ENCODE data around the gene FCHSD2.

FCHSD2 gene

GRCh38 chr11:72900013-72900412, 242.1 kb downstream of the FCHSD2 start:
- H3K27me3 ChIP-seq (ENCODE audit: insufficient read depth, low read length), result no peaks in the 10 kb centered on the region
- no peaks in the 10 kb centered on the region for H4K20me1 ChIP-seq (ENCODE audit: insufficient read depth, low read length)
- no peak overlapping the region for H3K4me3 ChIP-seq (ENCODE audit: low read depth, low read length, poor library complexity, severe bottlenecking)
- H3K9ac ChIP-seq (ENCODE audit: low read length), result no peak overlapping the region
- no peak for TF ChIP-seq EZH2 (IDR thresholded peaks at IDR 0.05; ENCODE audit: borderline replicate concordance, low read length)
- no peak for TF ChIP-seq CTCF (IDR thresholded peaks at IDR 0.05; ENCODE audit: low read length)
- H3K4me2 ChIP-seq (ENCODE audit: low read length), result no peak overlapping the region
- peaks cover 51% of the 10 kb centered on the region for H3K36me3 ChIP-seq (ENCODE audit: insufficient read depth, low read length)
- no peaks in the 10 kb centered on the region for H3K9me2 ChIP-seq (ENCODE audit: low read depth, low read length)
- H3K27ac ChIP-seq (ENCODE audit: low read depth, low read length, poor library complexity, severe bottlenecking), result no peak overlapping the region
- H3F3A ChIP-seq (ENCODE audit: insufficient read depth, low read length), result no peaks in the 10 kb centered on the region
- no peaks in the 10 kb centered on the region for H3K4me1 ChIP-seq (ENCODE audit: insufficient read depth, low read length, severe bottlenecking)
- no peaks in the 10 kb centered on the region for H3K79me2 ChIP-seq (ENCODE audit: insufficient read depth, low read length)
- no peaks in the 10 kb centered on the region for H3K9me3 ChIP-seq (ENCODE audit: low read length)
- no peak overlapping the region for H2AFZ ChIP-seq (ENCODE audit: low read length)

- H4K20me1 ChIP-seq (ENCODE audit: insufficient read depth, low read length), result no peaks in the 10 kb centered on the region
Observed at GRCh38 chr11:72899238-72899637, 242.9 kb downstream of the FCHSD2 start.

GRCh38 chr11:72897506-72897905, 244.6 kb downstream of the FCHSD2 start:
- no peaks in the 10 kb centered on the region for H3K27me3 ChIP-seq (ENCODE audit: insufficient read depth, low read length)
- no peak overlapping the region for H3K27ac ChIP-seq (ENCODE audit: low read depth, low read length, poor library complexity, severe bottlenecking)
- H3K4me2 ChIP-seq (ENCODE audit: low read length), result no peak overlapping the region
- no peak for TF ChIP-seq CTCF (IDR thresholded peaks at IDR 0.05; ENCODE audit: low read length)
- no peak for TF ChIP-seq EZH2 (IDR thresholded peaks at IDR 0.05; ENCODE audit: borderline replicate concordance, low read length)
- peaks cover 49% of the 10 kb centered on the region for H3K36me3 ChIP-seq (ENCODE audit: insufficient read depth, low read length)
- no peaks in the 10 kb centered on the region for H3F3A ChIP-seq (ENCODE audit: insufficient read depth, low read length)
- no peaks in the 10 kb centered on the region for H3K4me1 ChIP-seq (ENCODE audit: insufficient read depth, low read length, severe bottlenecking)
- H3K79me2 ChIP-seq (ENCODE audit: insufficient read depth, low read length), result no peaks in the 10 kb centered on the region
- H3K4me3 ChIP-seq (ENCODE audit: low read depth, low read length, poor library complexity, severe bottlenecking), result no peak overlapping the region
- no peaks in the 10 kb centered on the region for H3K9me2 ChIP-seq (ENCODE audit: low read depth, low read length)
- H3K9me3 ChIP-seq (ENCODE audit: low read length), result no peaks in the 10 kb centered on the region
- no peak overlapping the region for H2AFZ ChIP-seq (ENCODE audit: low read length)
- no peak overlapping the region for H3K9ac ChIP-seq (ENCODE audit: low read length)
- H4K20me1 ChIP-seq (ENCODE audit: insufficient read depth, low read length), result no peaks in the 10 kb centered on the region

More at GRCh38 chr11:72899238-72899637, 242.9 kb downstream of the FCHSD2 start:
- no peaks in the 10 kb centered on the region for H3F3A ChIP-seq (ENCODE audit: insufficient read depth, low read length)
- H3K4me3 ChIP-seq (ENCODE audit: low read depth, low read length, poor library complexity, severe bottlenecking), result no peak overlapping the region
- H3K4me1 ChIP-seq (ENCODE audit: insufficient read depth, low read length, severe bottlenecking), result no peaks in the 10 kb centered on the region
- no peaks in the 10 kb centered on the region for H3K9me2 ChIP-seq (ENCODE audit: low read depth, low read length)
- no peak overlapping the region for H3K27ac ChIP-seq (ENCODE audit: low read depth, low read length, poor library complexity, severe bottlenecking)
- H3K79me2 ChIP-seq (ENCODE audit: insufficient read depth, low read length), result no peaks in the 10 kb centered on the region
- H3K36me3 ChIP-seq (ENCODE audit: insufficient read depth, low read length), result peaks cover 51% of the 10 kb centered on the region
- H3K27me3 ChIP-seq (ENCODE audit: insufficient read depth, low read length), result no peaks in the 10 kb centered on the region
- H3K9me3 ChIP-seq (ENCODE audit: low read length), result no peaks in the 10 kb centered on the region
- TF ChIP-seq EZH2 (IDR thresholded peaks at IDR 0.05; ENCODE audit: borderline replicate concordance, low read length), result no peak
- no peak for TF ChIP-seq CTCF (IDR thresholded peaks at IDR 0.05; ENCODE audit: low read length)
- H3K4me2 ChIP-seq (ENCODE audit: low read length), result no peak overlapping the region
- H2AFZ ChIP-seq (ENCODE audit: low read length), result no peak overlapping the region
- no peak overlapping the region for H3K9ac ChIP-seq (ENCODE audit: low read length)

Data from OCI-LY1 (cell line).